IMR-90 (cell line): ENCODE measurements around the gene SIX4. TPM values are rescaled to one million over a fixed set of nuclear protein-coding genes. Genes with fewer than 3 reads are reported as not detected.

Experiments used
- ATAC-seq: fragments of 200-7000 bp; cut with Tn5 transposase; 2 replicates; pipeline ENCODE4 v1.9.1; 2020; ENCODE audit warnings: low read depth, mild to moderate bottlenecking, moderate library complexity
- BruUV-seq: library from RNA; stranded (reverse); fragments of 400-500 nt; replicated peaks from 2 replicates; lab custom pipeline; 2021; lab: Mats Ljungman, UMichigan
- CTCF ChIA-PET: fragments of 300-600 bp; formaldehyde crosslinking; extraction: SDS; loops from one replicate; lab custom pipeline; 2021; ENCODE audit warnings: antibody characterized with exemption; lab: Yijun Ruan, JAX
- POLR2A ChIA-PET: fragments of 300-600 bp; sonication (Branson Sonifier 250); formaldehyde crosslinking; loops from one replicate; lab custom pipeline; 2022; ENCODE audit warnings: antibody characterized with exemption; ENCODE audit not compliant: unreplicated experiment; lab: Charles Lee
- DNase-seq: peaks from one replicate; pipeline ENCODE4 v3.0.0; 2013
- H2AFZ ChIP-seq: replicated peaks from 2 replicates; pipeline ENCODE3; 2013; ENCODE audit warnings: low read length, mild to moderate bottlenecking; ENCODE audit not compliant: poor library complexity
- H2AK5ac ChIP-seq: 2 replicates; pipeline ENCODE4 v1.6.1; 2013; ENCODE audit warnings: low read depth, low read length, inconsistent platforms
- H2AK9ac ChIP-seq: replicated peaks from 2 replicates; pipeline ENCODE3; 2013; ENCODE audit warnings: mild to moderate bottlenecking, low read depth, low read length, moderate library complexity; ENCODE audit not compliant: poor library complexity
- H2BK120ac ChIP-seq: 2 replicates; pipeline ENCODE4 v1.6.1; 2013; ENCODE audit warnings: low read depth, low read length, inconsistent platforms
- H2BK15ac ChIP-seq: 3 replicates; pipeline ENCODE4 v1.6.1; 2013; ENCODE audit warnings: low read depth, low read length, inconsistent platforms
- H2BK20ac ChIP-seq: 2 replicates; pipeline ENCODE4 v1.6.1; 2013; ENCODE audit warnings: low read depth, mild to moderate bottlenecking, inconsistent platforms, low read length, moderate library complexity
- H2BK5ac ChIP-seq: 2 replicates; pipeline ENCODE4 v1.6.1; 2013; ENCODE audit warnings: mild to moderate bottlenecking, low read depth, low read length, inconsistent platforms; ENCODE audit not compliant: poor library complexity, severe bottlenecking
- H3K14ac ChIP-seq: replicated peaks from 2 replicates; pipeline ENCODE4 v1.6.1; 2013; ENCODE audit warnings: low read depth, low read length, inconsistent platforms
- H3K18ac ChIP-seq: 2 replicates; pipeline ENCODE4 v1.6.1; 2013; ENCODE audit warnings: low read depth, low read length, control low read depth
- H3K23ac ChIP-seq: 2 replicates; pipeline ENCODE4 v1.6.1; 2013; ENCODE audit warnings: low read depth, low read length, inconsistent platforms
- H3K27ac ChIP-seq: 2 replicates; pipeline ENCODE4 v1.5.1; 2013; ENCODE audit warnings: mild to moderate bottlenecking, control low read depth, low read length; ENCODE audit not compliant: insufficient read depth
- H3K27me3 ChIP-seq: 2 replicates; pipeline ENCODE4 v1.6.1; 2013; ENCODE audit warnings: low read length; ENCODE audit not compliant: control insufficient read depth, insufficient read depth
- H3K36me3 ChIP-seq: 2 replicates; pipeline ENCODE4 v1.6.1; 2013; ENCODE audit warnings: low read length, mixed read lengths; ENCODE audit not compliant: control insufficient read depth, insufficient read depth
- H3K4ac ChIP-seq: 2 replicates; pipeline ENCODE4 v1.6.1; 2013; ENCODE audit warnings: low read depth, low read length, inconsistent platforms
- H3K4me1 ChIP-seq: 2 replicates; pipeline ENCODE4 v1.6.1; 2013; ENCODE audit warnings: low read length, mixed read lengths; ENCODE audit not compliant: control insufficient read depth, insufficient read depth
- H3K4me2 ChIP-seq: 2 replicates; pipeline ENCODE4 v1.6.1; 2013; ENCODE audit warnings: low read depth, mild to moderate bottlenecking, control low read depth, low read length, moderate library complexity
- H3K4me3 ChIP-seq: 2 replicates; pipeline ENCODE4 v1.5.1; 2013; ENCODE audit warnings: low read depth, mild to moderate bottlenecking, control low read depth, low read length, moderate library complexity; ENCODE audit not compliant: insufficient read depth
- H3K56ac ChIP-seq: 2 replicates; pipeline ENCODE4 v1.6.1; 2013; ENCODE audit warnings: low read length, inconsistent platforms; ENCODE audit not compliant: insufficient read depth; ENCODE audit errors: extremely low read depth
- H3K79me1 ChIP-seq, 2 experiments: 2 replicates each; pipeline ENCODE4 v1.6.1; 2013; ENCODE audit warnings: low read length in 2 of 2, inconsistent platforms in 1 of 2, low read depth in 1 of 2
- H3K9ac ChIP-seq: 2 replicates; pipeline ENCODE4 v1.6.1; 2013; ENCODE audit warnings: low read depth, low read length, control low read depth
- H3K9me1 ChIP-seq: 2 replicates; pipeline ENCODE4 v1.6.1; 2013; ENCODE audit warnings: low read length, inconsistent platforms; ENCODE audit not compliant: insufficient read depth
- H3K9me3 ChIP-seq: 2 replicates; pipeline ENCODE4 v1.6.1; 2013; ENCODE audit warnings: low read length; ENCODE audit not compliant: control insufficient read depth, insufficient read depth
- H4K20me1 ChIP-seq: 2 replicates; pipeline ENCODE4 v1.6.1; 2013; ENCODE audit warnings: low read length, inconsistent platforms; ENCODE audit not compliant: insufficient read depth
- H4K5ac ChIP-seq: 2 replicates; pipeline ENCODE4 v1.6.1; 2013; ENCODE audit warnings: mild to moderate bottlenecking, low read depth, low read length, control low read depth
- H4K8ac ChIP-seq, 2 experiments: 2 replicates each; pipeline ENCODE4 v1.6.1; 2013; ENCODE audit warnings: low read depth in 2 of 2, low read length in 2 of 2, control low read depth in 1 of 2, inconsistent platforms in 1 of 2
- H4K91ac ChIP-seq: 2 replicates; pipeline ENCODE4 v1.6.1; 2013; ENCODE audit warnings: low read depth, low read length, inconsistent platforms; ENCODE audit not compliant: insufficient read depth
- BHLHE40 ChIP-seq: fragments of 150-350 bp; IDR thresholded peaks from 2 replicates; pipeline ENCODE4 v1.6.1; 2016; ENCODE audit warnings: mild to moderate bottlenecking, low read depth, low read length
- CEBPB ChIP-seq: IDR thresholded peaks from 2 replicates; pipeline ENCODE4 v1.6.1; 2012; ENCODE audit warnings: low read depth, low read length, improper control_type of control experiment
- CHD1 ChIP-seq: IDR thresholded peaks from 2 replicates; pipeline ENCODE4 v1.6.1; 2012; ENCODE audit warnings: low read depth, low read length, improper control_type of control experiment
- FOS ChIP-seq: fragments of 150-350 bp; IDR thresholded peaks from 2 replicates; pipeline ENCODE4 v1.6.1; 2016; ENCODE audit warnings: low read depth, low read length
- MAFK ChIP-seq: IDR thresholded peaks from 2 replicates; pipeline ENCODE4 v1.6.1; 2012; ENCODE audit warnings: low read depth, low read length, improper control_type of control experiment
- MAZ ChIP-seq: IDR thresholded peaks from 2 replicates; pipeline ENCODE4 v1.6.1; 2012; ENCODE audit warnings: low read depth, mild to moderate bottlenecking, low read length, improper control_type of control experiment, moderate library complexity, borderline replicate concordance
- MXI1 ChIP-seq: IDR thresholded peaks from 2 replicates; pipeline ENCODE4 v1.6.1; 2012; ENCODE audit warnings: low read depth, mild to moderate bottlenecking, low read length, moderate library complexity, borderline replicate concordance
- NFE2L2 ChIP-seq: fragments of 150-350 bp; IDR thresholded peaks from 2 replicates; pipeline ENCODE4 v1.6.1; 2016; ENCODE audit warnings: low read depth, mild to moderate bottlenecking, low read length
- POLR2A ChIP-seq: IDR thresholded peaks from 2 replicates; pipeline ENCODE4 v1.6.1; 2012; ENCODE audit warnings: mild to moderate bottlenecking, low read depth, low read length
- RAD21 ChIP-seq: IDR thresholded peaks from 2 replicates; pipeline ENCODE4 v1.6.1; 2012; ENCODE audit warnings: low read length, improper control_type of control experiment
- RCOR1 ChIP-seq: IDR thresholded peaks from 2 replicates; pipeline ENCODE4 v1.6.1; 2012; ENCODE audit warnings: mild to moderate bottlenecking, low read length, improper control_type of control experiment; ENCODE audit not compliant: insufficient replicate concordance
- RFX5 ChIP-seq: IDR thresholded peaks from 2 replicates; pipeline ENCODE4 v1.8.0; 2012; ENCODE audit warnings: low read depth, mild to moderate bottlenecking, low read length, moderate library complexity
- SMC3 ChIP-seq: fragments of 150-350 bp; IDR thresholded peaks from 2 replicates; pipeline ENCODE4 v1.6.1; 2016; ENCODE audit warnings: low read depth, mild to moderate bottlenecking, antibody characterized with exemption, low read length, moderate library complexity
- USF2 ChIP-seq: fragments of 150-350 bp; IDR thresholded peaks from 2 replicates; pipeline ENCODE4 v1.6.1; 2017; ENCODE audit warnings: mild to moderate bottlenecking, antibody characterized with exemption, low read length, low read depth
- dilution Hi-C: fragments of 300-500 bp; cut with HindIII; formaldehyde crosslinking; loops from one replicate; pipeline ENCODE4 v1.14.3; 2018; ENCODE audit warnings: low sequenced_read_pairs; ENCODE audit not compliant: unreplicated experiment
- in situ Hi-C: fragments of 300-500 bp; cut with MboI; formaldehyde crosslinking; loops from 3 replicates; pipeline ENCODE4 v1.14.3; 2019; ENCODE audit warnings: low sequenced_read_pairs, inconsistent platforms, mixed read lengths
- intact Hi-C: fragments of 100-400 bp; cut with micrococcal nuclease; formaldehyde crosslinking; loops from 2 replicates; pipeline ENCODE4 v1.10.0; 2022
- polyA plus RNA-seq, 3 experiments: library from polyadenylated mRNA; depleted of rRNA; stranded (reverse); fragments of >200 nt; gene quantifications; 2 replicates each; pipeline ENCODE4 v1.2.3, GENCODE V29; 2012; ENCODE audit warnings: low replicate concordance in 1 of 3
- total RNA-seq: library from RNA; depleted of rRNA; stranded (reverse); fragments of >200 nt; gene quantifications from 2 replicates; pipeline ENCODE4 v1.2.3, GENCODE V29; 2012
- TF ChIP-seq, protein P1 (sequence below): conservative IDR thresholded peaks from 2 replicates; pipeline ENCODE4 v1.5.1; 2012; ENCODE audit warnings: mild to moderate bottlenecking, low read depth, low read length, improper control_type of control experiment
- TF ChIP-seq, protein P2 (sequence below): fragments of 150-350 bp; IDR thresholded peaks from 2 replicates; pipeline ENCODE4 v1.6.1; 2016; ENCODE audit warnings: low read depth, mild to moderate bottlenecking, low read length, moderate library complexity, borderline replicate concordance

SIX4 gene
- total and polyA plus RNA-seq, 2 of the 4 experiments (the other 2 are of a cell fraction), result 7.1 to 42.7 TPM

GRCh38 chr14:60677701-60678100, 46.5 kb downstream of the SIX4 start:
- Histone ChIP-seq H2BK20ac (no peak overlapping the region), H3K4ac (no peak overlapping the region), H3K27me3 (no peaks in the 10 kb centered on the region), H2AFZ (no peak overlapping the region), H3K4me1 (no peaks in the 10 kb centered on the region), H2AK9ac (no peak overlapping the region), H3K9me3 (no peaks in the 10 kb centered on the region), H3K4me2 (no peak overlapping the region), H4K8ac (no peak overlapping the region), H4K20me1 (no peaks in the 10 kb centered on the region), H3K27ac (no peak overlapping the region), H3K79me1 (no peaks in the 10 kb centered on the region), H3K9me1 (no peaks in the 10 kb centered on the region), H3K36me3 (no peaks in the 10 kb centered on the region), H2BK15ac (no peak overlapping the region), H2AK5ac (no peak overlapping the region), H4K5ac (no peak overlapping the region), H3K9ac (no peak overlapping the region), H4K91ac (no peak overlapping the region), H2BK5ac (no peak overlapping the region), H3K4me3 (no peak overlapping the region), H2BK120ac (no peak overlapping the region), H3K56ac (no peak overlapping the region), H3K18ac (no peak overlapping the region), H3K14ac (no peak overlapping the region), H3K23ac (no peak overlapping the region)
- POLR2A ChIA-PET, result no interaction called here
- intact Hi-C loops, result no loop called here
- BruUV-seq, result no TSS peak
- in situ Hi-C loops, result no loop called here
- ATAC-seq (no peak), DNase-seq (no peak)
- CTCF ChIA-PET, result no interaction called here
- TF ChIP-seq MXI1, result no peak
- TF ChIP-seq BHLHE40, result no peak
- no peak for TF ChIP-seq USF2
- no peak for TF ChIP-seq MAZ
- TF ChIP-seq, protein P1, sequence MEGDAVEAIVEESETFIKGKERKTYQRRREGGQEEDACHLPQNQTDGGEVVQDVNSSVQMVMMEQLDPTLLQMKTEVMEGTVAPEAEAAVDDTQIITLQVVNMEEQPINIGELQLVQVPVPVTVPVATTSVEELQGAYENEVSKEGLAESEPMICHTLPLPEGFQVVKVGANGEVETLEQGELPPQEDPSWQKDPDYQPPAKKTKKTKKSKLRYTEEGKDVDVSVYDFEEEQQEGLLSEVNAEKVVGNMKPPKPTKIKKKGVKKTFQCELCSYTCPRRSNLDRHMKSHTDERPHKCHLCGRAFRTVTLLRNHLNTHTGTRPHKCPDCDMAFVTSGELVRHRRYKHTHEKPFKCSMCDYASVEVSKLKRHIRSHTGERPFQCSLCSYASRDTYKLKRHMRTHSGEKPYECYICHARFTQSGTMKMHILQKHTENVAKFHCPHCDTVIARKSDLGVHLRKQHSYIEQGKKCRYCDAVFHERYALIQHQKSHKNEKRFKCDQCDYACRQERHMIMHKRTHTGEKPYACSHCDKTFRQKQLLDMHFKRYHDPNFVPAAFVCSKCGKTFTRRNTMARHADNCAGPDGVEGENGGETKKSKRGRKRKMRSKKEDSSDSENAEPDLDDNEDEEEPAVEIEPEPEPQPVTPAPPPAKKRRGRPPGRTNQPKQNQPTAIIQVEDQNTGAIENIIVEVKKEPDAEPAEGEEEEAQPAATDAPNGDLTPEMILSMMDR, result no peak
- TF ChIP-seq POLR2A, result no peak
- TF ChIP-seq SMC3, result no peak
- TF ChIP-seq FOS, result no peak
- no peak for TF ChIP-seq CHD1
- TF ChIP-seq, protein P2, sequence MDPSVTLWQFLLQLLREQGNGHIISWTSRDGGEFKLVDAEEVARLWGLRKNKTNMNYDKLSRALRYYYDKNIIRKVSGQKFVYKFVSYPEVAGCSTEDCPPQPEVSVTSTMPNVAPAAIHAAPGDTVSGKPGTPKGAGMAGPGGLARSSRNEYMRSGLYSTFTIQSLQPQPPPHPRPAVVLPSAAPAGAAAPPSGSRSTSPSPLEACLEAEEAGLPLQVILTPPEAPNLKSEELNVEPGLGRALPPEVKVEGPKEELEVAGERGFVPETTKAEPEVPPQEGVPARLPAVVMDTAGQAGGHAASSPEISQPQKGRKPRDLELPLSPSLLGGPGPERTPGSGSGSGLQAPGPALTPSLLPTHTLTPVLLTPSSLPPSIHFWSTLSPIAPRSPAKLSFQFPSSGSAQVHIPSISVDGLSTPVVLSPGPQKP, result no peak
- no peak for TF ChIP-seq NFE2L2
- TF ChIP-seq RAD21, result no peak
- no peak for TF ChIP-seq MAFK
- no peak for TF ChIP-seq RFX5
- no peak for TF ChIP-seq CEBPB
- TF ChIP-seq RCOR1, result no peak
- dilution Hi-C loops, result no loop called here
